ENCODE data around the gene GRIP1. TPM values are rescaled to one million over a fixed set of nuclear protein-coding genes. Genes with fewer than 3 reads are reported as not detected.

Gene GRIP1
- total and polyA plus RNA-seq, 2 donors from 2014 or later: 3.9 to 18.4 TPM

DNA sequence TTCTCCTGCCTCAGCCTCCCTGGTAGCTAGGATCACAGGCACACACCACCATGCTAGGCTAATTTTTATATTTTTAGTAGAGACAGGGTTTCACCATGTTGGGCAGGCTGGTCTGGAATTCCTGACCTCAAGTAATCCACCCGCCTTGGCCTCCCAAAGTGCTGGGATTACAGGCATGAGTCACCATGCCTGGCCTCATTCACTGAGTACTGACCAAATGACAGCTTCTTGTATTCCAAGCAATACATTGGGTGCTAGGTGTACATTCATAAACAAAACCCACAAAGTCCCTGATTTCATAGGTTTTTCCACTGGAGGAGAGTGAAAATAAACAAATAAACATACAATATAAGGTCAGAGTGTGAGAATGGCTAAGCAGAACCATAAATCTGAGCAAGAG is 240.3 kb downstream of the GRIP1 start:
- intact Hi-C loops (cut with DNase I): no loop called here
- FAIRE-seq (no peak), DNase-seq (no peak)
- H3K27me3 ChIP-seq (ENCODE audit: control insufficient read depth, insufficient read depth, low read length): no peaks in the 10 kb centered on the region
- no peak overlapping the region for H3K4me3 ChIP-seq (ENCODE audit: low read length in 3 of 3)
- no peak overlapping the region for H3K9ac ChIP-seq (ENCODE audit: low read length in 3 of 3)
- H3K27ac ChIP-seq (ENCODE audit: low read depth in 2 of 2, low read length in 2 of 2): no peak overlapping the region
- no peaks in the 10 kb centered on the region for H3K4me1 ChIP-seq (ENCODE audit: control insufficient read depth in 2 of 3, insufficient read depth in 2 of 3, low read depth in 1 of 3, low read length in 3 of 3)
- TF ChIP-seq, protein P1, sequence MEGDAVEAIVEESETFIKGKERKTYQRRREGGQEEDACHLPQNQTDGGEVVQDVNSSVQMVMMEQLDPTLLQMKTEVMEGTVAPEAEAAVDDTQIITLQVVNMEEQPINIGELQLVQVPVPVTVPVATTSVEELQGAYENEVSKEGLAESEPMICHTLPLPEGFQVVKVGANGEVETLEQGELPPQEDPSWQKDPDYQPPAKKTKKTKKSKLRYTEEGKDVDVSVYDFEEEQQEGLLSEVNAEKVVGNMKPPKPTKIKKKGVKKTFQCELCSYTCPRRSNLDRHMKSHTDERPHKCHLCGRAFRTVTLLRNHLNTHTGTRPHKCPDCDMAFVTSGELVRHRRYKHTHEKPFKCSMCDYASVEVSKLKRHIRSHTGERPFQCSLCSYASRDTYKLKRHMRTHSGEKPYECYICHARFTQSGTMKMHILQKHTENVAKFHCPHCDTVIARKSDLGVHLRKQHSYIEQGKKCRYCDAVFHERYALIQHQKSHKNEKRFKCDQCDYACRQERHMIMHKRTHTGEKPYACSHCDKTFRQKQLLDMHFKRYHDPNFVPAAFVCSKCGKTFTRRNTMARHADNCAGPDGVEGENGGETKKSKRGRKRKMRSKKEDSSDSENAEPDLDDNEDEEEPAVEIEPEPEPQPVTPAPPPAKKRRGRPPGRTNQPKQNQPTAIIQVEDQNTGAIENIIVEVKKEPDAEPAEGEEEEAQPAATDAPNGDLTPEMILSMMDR (IDR thresholded peaks at IDR 0.05; ENCODE audit: borderline replicate concordance, extremely low read depth, insufficient read depth): no peak
- H3K36me3 ChIP-seq (ENCODE audit: control insufficient read depth in 2 of 3, insufficient read depth in 3 of 3, low read length in 3 of 3): no peaks in the 10 kb centered on the region
- H3K9me3 ChIP-seq (ENCODE audit: control insufficient read depth in 2 of 3, insufficient read depth in 1 of 3, low read length in 3 of 3): no peaks in the 10 kb centered on the region

DNA sequence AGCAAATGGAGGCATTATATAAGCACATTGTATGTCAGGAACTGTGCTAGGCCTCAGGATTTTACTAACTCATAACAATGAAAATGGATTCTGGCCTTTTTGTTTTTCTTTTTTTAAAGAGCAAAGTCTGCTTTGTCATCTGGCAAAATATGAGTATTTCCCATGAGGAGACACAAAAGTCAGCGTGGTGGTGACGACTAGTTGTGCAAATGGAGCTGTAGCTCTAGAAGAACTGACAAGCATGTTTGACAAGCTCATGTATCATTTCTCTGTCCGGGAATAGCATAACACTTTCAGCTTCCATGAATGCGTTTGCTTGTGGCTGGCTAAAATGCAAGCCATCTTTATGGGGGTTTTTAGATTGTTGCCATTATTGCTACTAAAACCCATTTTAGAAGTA is 248.8 kb downstream of the GRIP1 start:
- Histone ChIP-seq H3K9me3 (ENCODE audit: control insufficient read depth in 2 of 3, insufficient read depth in 1 of 3, low read length in 3 of 3) (no peaks in the 10 kb centered on the region), H3K27me3 (ENCODE audit: control insufficient read depth, insufficient read depth, low read length) (no peaks in the 10 kb centered on the region), H3K4me1 (ENCODE audit: control insufficient read depth in 2 of 3, insufficient read depth in 2 of 3, low read depth in 1 of 3, low read length in 3 of 3) (no peaks in the 10 kb centered on the region), H3K27ac (ENCODE audit: low read depth in 2 of 2, low read length in 2 of 2) (no peak overlapping the region), H3K9ac (ENCODE audit: low read length in 3 of 3) (no peak overlapping the region), H3K4me3 (ENCODE audit: low read length in 3 of 3) (no peak overlapping the region), H3K36me3 (ENCODE audit: control insufficient read depth in 2 of 3, insufficient read depth in 3 of 3, low read length in 3 of 3) (no peaks in the 10 kb centered on the region)
- DNase-seq: no peak
- TF ChIP-seq, protein P1 (IDR thresholded peaks at IDR 0.05; ENCODE audit: borderline replicate concordance, extremely low read depth, insufficient read depth): no peak
- intact Hi-C loops (cut with DNase I): no loop called here
- FAIRE-seq: no peak

DNA sequence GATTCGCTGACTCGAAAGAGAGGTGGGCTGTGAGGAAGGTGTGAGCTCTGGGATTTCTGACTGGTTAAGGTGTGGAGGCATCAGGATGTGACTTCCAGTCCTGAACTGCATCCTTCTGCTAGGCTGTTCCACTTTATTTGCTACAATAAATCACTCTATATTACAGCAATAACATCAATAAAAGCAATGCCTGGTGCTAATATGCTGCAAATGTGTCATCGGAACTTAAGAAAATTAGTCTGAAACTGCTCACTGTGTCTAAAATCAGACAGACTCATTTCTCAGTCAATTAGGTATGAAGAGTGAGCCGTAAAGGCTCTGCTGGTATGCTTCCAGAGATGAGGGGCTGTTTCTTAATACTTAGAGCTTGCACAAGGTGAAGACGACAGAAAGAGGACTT is 250.0 kb downstream of the GRIP1 start:
- no peak overlapping the region for H3K4me3 ChIP-seq (ENCODE audit: low read length in 3 of 3)
- no peaks in the 10 kb centered on the region for H3K27me3 ChIP-seq (ENCODE audit: control insufficient read depth, insufficient read depth, low read length)
- DNase-seq (no peak), FAIRE-seq (no peak)
- peaks cover 0 to 4% (median 0%) of the 10 kb centered on the region in 3 donors for H3K9me3 ChIP-seq (ENCODE audit: control insufficient read depth in 2 of 3, insufficient read depth in 1 of 3, low read length in 3 of 3)
- H3K27ac ChIP-seq (ENCODE audit: low read depth in 2 of 2, low read length in 2 of 2): no peak overlapping the region
- H3K4me1 ChIP-seq (ENCODE audit: control insufficient read depth in 2 of 3, insufficient read depth in 2 of 3, low read depth in 1 of 3, low read length in 3 of 3): no peaks in the 10 kb centered on the region
- no peaks in the 10 kb centered on the region for H3K36me3 ChIP-seq (ENCODE audit: control insufficient read depth in 2 of 3, insufficient read depth in 3 of 3, low read length in 3 of 3)
- intact Hi-C loops (cut with DNase I): no loop called here
- TF ChIP-seq, protein P1 (IDR thresholded peaks at IDR 0.05; ENCODE audit: borderline replicate concordance, extremely low read depth, insufficient read depth): no peak
- no peak overlapping the region for H3K9ac ChIP-seq (ENCODE audit: low read length in 3 of 3)

DNA sequence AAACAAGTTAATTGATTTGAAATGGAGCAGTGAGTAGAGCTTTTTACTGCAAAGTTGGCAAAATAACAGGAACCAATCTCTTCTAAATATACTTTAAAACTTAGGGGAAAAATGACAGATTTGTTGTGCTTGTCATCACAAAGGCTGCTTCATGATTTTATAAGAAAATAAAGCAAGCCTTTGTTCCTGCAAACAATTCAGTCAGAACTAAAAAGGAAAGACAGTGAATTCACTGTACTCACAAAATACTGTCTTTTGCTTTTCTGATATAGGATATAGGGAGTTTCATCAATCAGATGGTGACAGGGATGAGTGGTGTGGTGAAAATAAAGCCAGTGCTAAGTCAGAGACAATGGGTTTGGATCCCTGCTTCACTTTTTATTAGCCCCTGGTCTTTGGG is 250.6 kb downstream of the GRIP1 start:
- Histone ChIP-seq H3K4me1 (ENCODE audit: control insufficient read depth in 2 of 3, insufficient read depth in 2 of 3, low read depth in 1 of 3, low read length in 3 of 3) (no peaks in the 10 kb centered on the region), H3K9ac (ENCODE audit: low read length in 3 of 3) (no peak overlapping the region), H3K27ac (ENCODE audit: low read depth in 2 of 2, low read length in 2 of 2) (no peak overlapping the region), H3K36me3 (ENCODE audit: control insufficient read depth in 2 of 3, insufficient read depth in 3 of 3, low read length in 3 of 3) (no peaks in the 10 kb centered on the region), H3K4me3 (ENCODE audit: low read length in 3 of 3) (no peak overlapping the region), H3K9me3 (ENCODE audit: control insufficient read depth in 2 of 3, insufficient read depth in 1 of 3, low read length in 3 of 3) (peaks cover 0 to 4% (median 0%) of the 10 kb centered on the region in 3 donors), H3K27me3 (ENCODE audit: control insufficient read depth, insufficient read depth, low read length) (no peaks in the 10 kb centered on the region)
- intact Hi-C loops (cut with DNase I): no loop called here
- TF ChIP-seq, protein P1 (IDR thresholded peaks at IDR 0.05; ENCODE audit: borderline replicate concordance, extremely low read depth, insufficient read depth): no peak
- no peak for FAIRE-seq
- no peak for DNase-seq
